AG04450 (cell line): ENCODE measurements around the gene MAD1L1. TPM values are rescaled to one million over a fixed set of nuclear protein-coding genes. Genes with fewer than 3 reads are reported as not detected.

ENCODE experiments used
- CTCF ChIA-PET: fragments of 300-600, 350-600 bp; formaldehyde crosslinking; extraction: SDS; loops from one replicate; lab custom pipeline; 2022; ENCODE audit warnings: antibody characterized with exemption, inconsistent platforms; lab: Charles Lee
- POLR2A ChIA-PET: fragments of 350-600 bp; formaldehyde crosslinking; extraction: SDS; loops from one replicate; lab custom pipeline; 2021; ENCODE audit warnings: antibody characterized with exemption, inconsistent platforms; lab: Yijun Ruan, JAX
- DNase-seq: peaks from one replicate; pipeline ENCODE4 v3.0.0-alpha.2; 2011; ENCODE audit warnings: low read depth, low spot score
- H3K27ac ChIP-seq: one replicate; pipeline ENCODE4 v1.5.1; 2012; ENCODE audit warnings: low read depth, low read length, control low read depth
- H3K27me3 ChIP-seq: one replicate; pipeline ENCODE4 v1.6.0; 2012; ENCODE audit warnings: low read length; ENCODE audit not compliant: control insufficient read depth, insufficient read depth
- H3K4me3 ChIP-seq: 2 replicates; pipeline ENCODE4 v1.5.1; 2011; ENCODE audit warnings: mild to moderate bottlenecking, low read depth, low read length, control low read depth
- H3K9me3 ChIP-seq: 2 replicates; pipeline ENCODE4 v1.5.1; 2012; ENCODE audit warnings: low read length; ENCODE audit not compliant: control insufficient read depth, insufficient read depth
- CTCF ChIP-seq: IDR thresholded peaks from 2 replicates; pipeline ENCODE4 v1.5.1; 2011; ENCODE audit warnings: low read depth, low read length, control low read depth, inconsistent platforms
- polyA plus RNA-seq: library from polyadenylated mRNA; depleted of rRNA; stranded (reverse); fragments of >200 nt; gene quantifications from 2 replicates; pipeline ENCODE4 v1.2.3, GENCODE V29; 2011

MAD1L1 gene
- polyA plus RNA-seq, 1 experiment = 11.9 TPM

GRCh38 chr7:2087744-2088143 is 145.0 kb downstream of the MAD1L1 start:
- H3K9me3 ChIP-seq = peaks cover 6% of the 10 kb centered on the region; the same call in 1 of the 2 replicates

GRCh38 chr7:2086229-2086628 is 146.5 kb downstream of the MAD1L1 start:
- Histone ChIP-seq H3K9me3 (peaks cover 6% of the 10 kb centered on the region; the same call in 1 of the 2 replicates), H3K27me3 (no peaks in the 10 kb centered on the region), H3K4me3 (no peak overlapping the region), H3K27ac (no peak overlapping the region)
- POLR2A ChIA-PET = no interaction called here
- TF ChIP-seq CTCF = no peak
- DNase-seq = no peak
- CTCF ChIA-PET = no interaction called here

More at GRCh38 chr7:2087744-2088143, 145.0 kb downstream of the MAD1L1 start:
- ChIA-PET POLR2A (no interaction called here), CTCF (no interaction called here)
- no peak for TF ChIP-seq CTCF
- Histone ChIP-seq H3K27ac (no peak overlapping the region), H3K27me3 (no peaks in the 10 kb centered on the region), H3K4me3 (no peak overlapping the region)
- no peak for DNase-seq

GRCh38 chr7:2085804-2086203 is 146.9 kb downstream of the MAD1L1 start:
- CTCF ChIA-PET = no interaction called here
- POLR2A ChIA-PET = no interaction called here
- Histone ChIP-seq H3K9me3 (peaks cover 6% of the 10 kb centered on the region; the same call in 1 of the 2 replicates), H3K27me3 (no peaks in the 10 kb centered on the region), H3K27ac (no peak overlapping the region), H3K4me3 (no peak overlapping the region)
- no peak for TF ChIP-seq CTCF
- no peak for DNase-seq

GRCh38 chr7:2084781-2085505 is 147.8 kb downstream of the MAD1L1 start:
- DNase-seq = no peak
- Histone ChIP-seq H3K27ac (no peak overlapping the region), H3K27me3 (no peaks in the 10 kb centered on the region), H3K9me3 (peaks cover 6% of the 10 kb centered on the region; the same call in 1 of the 2 replicates), H3K4me3 (no peak overlapping the region)
- ChIA-PET CTCF (no interaction called here), POLR2A (no interaction called here)
- TF ChIP-seq CTCF = no peak

- POLR2A ChIA-PET = no interaction called here
- no peak overlapping the region for H3K4me3 ChIP-seq
- H3K27me3 ChIP-seq = no peaks in the 10 kb centered on the region
- peaks cover 6% of the 10 kb centered on the region; the same call in 1 of the 2 replicates for H3K9me3 ChIP-seq
- no peak overlapping the region for H3K27ac ChIP-seq
- DNase-seq = no peak
- CTCF ChIA-PET = no interaction called here
- no peak for TF ChIP-seq CTCF
These were observed 148.4 kb downstream of the MAD1L1 start for GRCh38 chr7:2084331-2084730.
